HG02885 (cell line): ENCODE data around the gene LRIT2.
A peak's percentile ranks its signal among the peaks of the same experiment; 100 is the strongest.
"Not testable (repeated sequence)": the region's sequence is repeated elsewhere in the genome, so short reads cannot be mapped to it uniquely, and the experiment has no call there.

Source experiments
- ATAC-seq: cut with Tn5 transposase; IDR thresholded peaks from one replicate; pipeline ENCODE4 v1.9.1; 2021; ENCODE audit warnings: mild to moderate bottlenecking; ENCODE audit not compliant: unreplicated experiment, poor library complexity

Gene LRIT2

DNA sequence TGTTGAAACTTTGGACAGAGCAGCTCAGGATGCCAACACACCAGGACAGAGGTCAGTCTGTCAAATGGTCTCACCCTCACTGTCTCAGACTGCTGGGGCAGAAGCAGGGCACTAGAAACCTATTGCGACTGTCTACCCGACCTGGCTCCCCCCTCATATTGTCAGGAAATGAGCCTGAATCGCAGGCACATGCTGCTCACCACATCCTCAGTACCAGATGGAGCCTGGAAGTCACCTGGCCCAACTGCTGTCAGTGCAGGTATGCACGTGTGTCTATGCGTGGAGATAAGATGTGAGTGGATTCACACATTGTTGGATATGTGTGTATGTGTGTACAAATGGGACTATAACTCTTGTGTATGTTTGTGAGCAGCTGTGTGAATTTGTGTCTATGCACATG is 34.2 kb downstream of the LRIT2 start:
- ATAC-seq, result no peak

DNA sequence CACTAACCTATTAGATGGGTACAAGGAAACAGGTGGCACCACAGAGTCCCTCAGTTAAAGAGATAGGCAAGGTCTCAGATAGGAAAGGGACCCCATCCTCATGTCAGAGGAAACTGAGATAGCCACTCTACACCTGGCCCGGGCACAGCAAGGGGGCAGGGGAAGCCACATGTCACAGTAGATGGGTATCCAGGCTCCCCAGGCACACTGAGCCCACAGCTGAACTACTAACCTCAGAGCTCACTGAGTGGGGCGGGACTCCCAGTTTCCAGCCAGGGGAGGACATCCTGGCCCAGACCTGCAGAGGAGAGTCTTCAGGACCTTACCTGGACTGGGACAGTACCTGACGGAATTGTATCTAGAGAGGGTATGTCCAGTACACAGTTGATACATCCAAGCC is 34.7 kb downstream of the LRIT2 start:
- no peak for ATAC-seq

DNA sequence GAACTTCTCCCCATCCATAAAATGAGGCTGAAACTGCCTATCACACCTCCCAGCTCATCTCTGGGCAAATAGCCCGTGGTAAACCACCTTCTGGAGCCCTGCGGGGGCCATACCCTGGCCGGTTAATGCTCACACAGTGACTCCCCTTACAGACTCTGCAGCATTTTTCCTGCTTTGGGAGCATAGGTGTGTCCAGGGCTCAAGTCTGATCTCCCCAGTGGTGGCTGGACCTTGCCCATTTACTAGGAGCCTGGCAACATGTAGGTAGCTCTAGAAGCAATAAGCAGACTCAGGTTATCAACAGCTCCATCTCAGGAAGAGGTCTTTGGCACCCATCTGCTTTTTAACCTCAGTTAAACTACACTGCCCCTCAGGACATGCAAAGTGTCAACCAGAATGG is 36.5 kb downstream of the LRIT2 start:
- ATAC-seq, result no peak

DNA sequence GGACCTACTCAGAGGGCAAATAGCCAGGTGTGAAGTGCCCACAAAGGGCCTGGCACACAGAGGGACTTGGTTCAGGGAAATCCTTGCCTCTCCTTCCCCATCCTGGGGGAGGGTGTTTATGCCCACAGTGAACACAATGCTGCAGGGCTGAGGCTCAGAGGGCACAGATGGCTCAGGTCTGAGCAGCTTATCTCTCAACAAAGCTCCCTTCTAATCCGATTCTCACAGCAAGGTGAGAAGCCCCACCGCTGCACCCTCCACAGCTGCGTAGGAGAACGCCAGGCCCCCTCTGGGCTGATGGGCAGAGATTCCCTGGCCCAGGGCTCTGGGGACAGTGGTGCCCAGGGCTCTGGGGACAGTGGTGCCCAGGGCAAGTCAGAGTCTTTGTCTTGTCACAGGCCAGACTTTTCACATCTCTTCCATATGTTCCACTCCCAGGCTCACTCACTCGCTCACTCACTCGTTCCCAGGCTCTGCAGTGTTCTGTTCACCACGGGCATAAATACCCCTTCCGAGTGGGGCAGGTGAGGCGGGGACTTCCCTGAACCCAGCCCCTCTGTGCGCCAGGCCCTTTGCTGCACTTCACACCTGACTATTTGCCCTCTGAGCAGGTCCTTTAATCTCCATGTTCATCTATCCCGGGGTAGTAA is 39.7 kb downstream of the LRIT2 start:
- no peak for ATAC-seq

DNA sequence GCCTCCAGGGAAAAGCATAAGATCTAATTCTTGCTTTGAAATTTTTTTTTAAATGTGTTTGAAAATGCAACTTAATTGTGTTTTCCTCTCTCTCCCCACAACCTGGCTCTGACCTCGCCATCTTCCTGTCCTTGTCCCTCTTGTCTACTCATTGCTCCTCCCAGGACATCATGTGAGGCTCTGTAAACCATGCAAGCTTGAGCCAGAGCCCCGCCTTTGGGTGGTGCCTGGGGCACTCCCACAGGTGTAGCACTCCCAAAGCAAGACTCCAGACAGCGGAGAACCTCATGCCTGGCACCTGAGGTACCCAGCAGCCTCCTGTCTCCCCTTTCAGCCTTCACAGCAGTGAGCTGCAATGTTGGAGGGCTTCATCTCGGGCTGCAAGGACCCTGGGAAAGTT is 40.8 kb downstream of the LRIT2 start:
- ATAC-seq, result peak; percentile 43

DNA sequence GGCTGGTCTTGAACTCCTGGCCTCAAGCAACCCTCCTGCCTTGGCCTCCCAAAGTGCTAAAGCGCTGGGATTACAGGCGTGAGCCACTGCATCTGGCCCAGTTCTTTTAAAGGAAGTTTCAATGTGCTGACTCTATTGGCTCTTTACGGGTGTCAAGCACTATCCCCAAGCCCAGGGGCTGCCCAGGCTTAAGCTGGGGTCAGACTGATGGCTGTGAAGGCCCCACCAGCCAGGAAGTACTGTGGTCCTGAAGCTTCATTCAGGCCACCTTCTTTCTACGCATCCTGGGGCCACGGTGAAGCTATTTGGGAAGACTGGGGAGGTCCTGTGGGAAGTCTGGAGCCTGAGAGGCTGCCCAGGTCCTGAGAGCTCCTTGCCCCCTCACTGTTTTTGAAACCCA is 43.7 kb downstream of the LRIT2 start:
- ATAC-seq, result no peak

DNA sequence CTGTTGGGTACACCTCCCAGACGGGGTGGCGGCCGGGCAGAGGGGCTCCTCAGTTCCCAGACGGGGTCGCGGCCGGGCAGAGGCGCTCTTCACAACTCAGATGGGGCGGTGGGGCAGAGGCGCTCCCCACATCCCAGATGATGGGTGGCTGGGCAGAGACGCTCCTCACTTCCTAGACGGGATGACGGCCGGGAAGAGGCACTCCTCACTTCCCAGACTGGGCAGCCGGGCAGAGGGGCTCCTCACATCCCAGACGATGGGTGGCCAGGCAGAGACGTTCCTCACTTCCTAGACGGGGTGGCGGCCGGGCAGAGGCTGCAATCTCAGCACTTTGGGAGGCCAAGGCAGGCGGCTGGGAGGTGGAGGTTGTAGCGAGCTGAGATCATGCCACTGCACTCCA is 45.0 kb downstream of the LRIT2 start:
- ATAC-seq, result not testable (repeated sequence)

DNA sequence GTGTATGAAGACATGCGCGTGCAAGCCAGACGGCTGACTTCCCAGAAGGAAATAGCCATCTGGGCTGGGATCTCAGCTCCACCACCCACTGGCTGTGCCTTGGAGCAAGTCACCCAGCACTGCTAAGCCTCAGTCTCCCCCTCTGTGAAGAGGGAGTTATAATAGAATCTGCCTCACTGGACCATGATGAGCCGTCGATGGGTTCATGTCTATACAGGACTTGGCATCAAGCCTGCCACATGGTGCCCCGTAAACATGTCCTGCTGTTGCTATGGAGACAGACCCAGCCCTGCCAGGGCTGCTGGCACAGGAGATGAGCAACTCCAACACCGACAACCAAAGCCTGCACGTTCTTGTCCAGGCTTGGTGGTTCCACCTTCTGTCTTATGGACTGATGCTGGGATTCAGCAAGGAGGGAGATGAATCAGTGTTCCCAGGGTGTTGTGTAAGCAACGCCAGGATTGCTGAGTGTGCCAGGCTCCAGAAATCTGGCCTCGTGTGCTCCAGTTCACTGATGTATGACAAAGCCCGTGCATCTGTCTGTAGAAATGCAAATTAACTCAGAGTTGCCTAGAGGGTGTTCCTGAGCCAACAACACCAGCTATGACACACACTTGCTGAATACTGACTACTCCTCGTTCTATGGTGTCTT is 46.2 kb downstream of the LRIT2 start:
- ATAC-seq, result peak; percentile 94

DNA sequence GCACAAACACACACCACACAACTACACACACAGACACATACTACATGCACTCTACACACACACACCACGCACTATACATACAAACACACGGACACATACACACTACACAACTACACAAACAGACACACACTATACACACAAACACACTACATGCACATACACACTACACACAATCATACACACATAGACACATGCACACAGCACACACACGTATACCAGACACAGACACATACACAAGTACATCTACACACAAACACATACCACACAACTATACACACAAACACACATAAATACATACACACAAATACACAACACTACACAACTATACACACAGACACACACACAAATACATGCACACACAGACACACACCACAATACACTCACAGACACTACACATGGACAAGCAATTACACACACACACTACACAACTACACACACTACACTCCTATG is 47.2 kb downstream of the LRIT2 start:
- ATAC-seq, result no peak

DNA sequence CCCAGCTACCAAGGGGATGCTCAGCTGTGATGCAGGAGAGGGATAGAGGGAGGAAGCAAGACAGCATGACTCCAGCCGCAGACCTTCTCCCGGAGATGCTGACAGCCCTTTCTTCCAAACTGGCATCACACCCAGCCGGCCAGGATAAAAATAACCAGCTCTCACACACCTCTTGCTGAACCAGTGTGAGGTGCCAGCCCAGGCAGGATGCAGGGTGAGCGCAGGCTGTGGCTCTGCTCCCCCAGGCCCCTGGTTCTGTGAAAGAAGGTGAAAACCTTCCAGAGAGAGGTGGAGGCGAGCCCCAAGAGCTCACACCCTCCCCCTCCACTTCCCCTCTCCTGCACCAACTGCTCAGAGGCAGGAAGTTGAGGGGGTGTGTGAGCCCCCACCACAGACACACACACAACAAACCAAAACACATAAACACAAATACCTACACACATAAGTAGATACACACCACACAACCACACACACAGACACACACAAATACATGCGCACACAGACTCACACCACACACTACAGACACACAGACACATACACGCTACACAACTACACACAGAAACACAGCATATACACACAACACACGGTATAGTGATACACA is 47.7 kb downstream of the LRIT2 start:
- peak; percentile 54 for ATAC-seq

DNA sequence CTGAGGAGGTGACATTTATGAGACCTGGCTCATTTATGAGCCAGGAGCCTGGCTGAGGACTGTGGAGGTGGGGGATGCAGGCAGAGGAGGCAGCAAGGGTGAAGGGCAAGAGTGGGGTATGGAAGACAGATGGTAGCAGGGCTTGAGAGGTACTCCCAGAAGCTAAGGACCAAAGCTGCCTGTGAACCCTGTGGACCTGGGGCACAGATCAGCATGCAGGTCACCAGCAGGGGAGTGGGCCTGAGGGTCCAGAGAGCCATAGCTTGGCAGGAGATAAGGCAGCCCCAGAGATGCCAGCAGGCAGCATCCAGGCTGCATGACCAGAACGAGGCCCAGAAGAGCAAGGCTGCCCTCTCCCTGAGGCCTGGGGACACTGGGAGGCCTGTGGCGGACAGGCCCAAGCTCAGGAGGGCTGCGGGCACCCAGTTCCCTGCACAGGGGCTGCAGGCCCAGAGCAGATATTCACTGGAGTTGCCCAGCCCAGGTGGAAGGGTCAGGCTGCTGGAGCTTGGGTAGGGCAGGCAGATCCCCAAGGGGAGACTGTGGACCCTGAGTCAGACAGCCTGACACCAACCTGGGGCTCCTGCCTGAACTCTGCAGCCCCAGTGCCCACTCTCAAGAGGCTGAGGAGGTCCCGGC is 48.4 kb downstream of the LRIT2 start:
- no peak for ATAC-seq

DNA sequence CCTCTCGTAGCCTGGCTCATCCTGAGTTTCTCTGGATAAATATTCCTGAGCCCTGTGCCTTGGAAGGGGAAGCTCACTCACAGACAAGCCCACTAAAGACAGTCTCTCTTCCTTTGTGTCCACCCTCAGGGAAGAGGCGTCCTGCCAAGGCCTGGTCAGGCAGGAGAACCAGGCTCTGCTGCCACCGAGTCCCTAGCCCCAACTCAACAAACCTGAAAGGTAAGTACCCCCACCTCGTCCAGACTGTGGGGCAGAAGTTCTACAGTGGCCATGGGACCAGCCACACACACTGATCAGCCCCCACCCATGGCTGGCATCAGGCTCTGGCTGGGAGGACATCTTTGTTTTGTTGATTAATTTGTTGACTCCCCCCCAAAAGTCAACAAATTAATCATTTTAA is 49.0 kb downstream of the LRIT2 start:
- ATAC-seq, result no peak

DNA sequence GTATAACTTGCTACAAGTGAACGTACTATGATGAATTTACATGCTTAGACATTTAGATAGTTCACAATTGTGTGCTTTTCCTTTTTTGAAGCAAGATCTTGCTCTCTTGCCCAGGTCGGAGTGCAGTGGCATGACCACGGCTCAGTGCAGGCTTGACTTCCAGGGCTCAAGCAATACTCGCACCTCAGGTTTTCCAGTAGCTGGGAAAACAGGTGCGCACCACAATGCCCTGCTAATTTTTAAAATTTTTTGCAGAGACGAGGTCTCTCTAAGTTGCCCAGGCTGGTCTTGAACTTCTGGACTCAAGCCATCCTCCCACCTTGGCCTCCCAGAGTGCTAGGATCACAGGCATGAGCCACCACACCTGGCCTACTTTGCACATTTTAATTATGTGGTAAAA is 49.9 kb downstream of the LRIT2 start:
- no peak for ATAC-seq

DNA sequence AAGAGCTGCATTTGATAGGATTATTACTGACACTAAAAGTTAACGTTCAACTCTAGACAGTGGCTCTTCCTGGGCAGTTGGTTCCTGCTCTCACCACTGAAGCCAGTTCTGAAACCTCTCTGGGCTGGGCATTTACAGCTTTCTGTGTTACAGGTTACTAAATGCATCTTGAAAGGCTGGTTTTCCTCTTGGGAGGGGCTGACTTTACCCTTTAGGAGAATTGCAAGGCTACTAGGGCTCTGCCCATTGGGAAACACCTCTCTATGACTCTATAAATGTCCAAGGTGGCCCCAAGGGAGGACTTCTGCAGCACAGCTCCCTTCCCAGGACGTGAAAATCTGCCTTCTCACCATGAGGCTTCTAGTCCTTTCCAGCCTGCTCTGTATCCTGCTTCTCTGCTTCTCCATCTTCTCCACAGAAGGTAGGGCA is 51.8 kb downstream of the LRIT2 start, which contains the start of gene GPR15LG:
GPR15LG (plus strand) TSS at position 301 of the 429 bp plus-strand sequence; CDS start at position 352, 51 bp downstream.
- ATAC-seq, result no peak

DNA sequence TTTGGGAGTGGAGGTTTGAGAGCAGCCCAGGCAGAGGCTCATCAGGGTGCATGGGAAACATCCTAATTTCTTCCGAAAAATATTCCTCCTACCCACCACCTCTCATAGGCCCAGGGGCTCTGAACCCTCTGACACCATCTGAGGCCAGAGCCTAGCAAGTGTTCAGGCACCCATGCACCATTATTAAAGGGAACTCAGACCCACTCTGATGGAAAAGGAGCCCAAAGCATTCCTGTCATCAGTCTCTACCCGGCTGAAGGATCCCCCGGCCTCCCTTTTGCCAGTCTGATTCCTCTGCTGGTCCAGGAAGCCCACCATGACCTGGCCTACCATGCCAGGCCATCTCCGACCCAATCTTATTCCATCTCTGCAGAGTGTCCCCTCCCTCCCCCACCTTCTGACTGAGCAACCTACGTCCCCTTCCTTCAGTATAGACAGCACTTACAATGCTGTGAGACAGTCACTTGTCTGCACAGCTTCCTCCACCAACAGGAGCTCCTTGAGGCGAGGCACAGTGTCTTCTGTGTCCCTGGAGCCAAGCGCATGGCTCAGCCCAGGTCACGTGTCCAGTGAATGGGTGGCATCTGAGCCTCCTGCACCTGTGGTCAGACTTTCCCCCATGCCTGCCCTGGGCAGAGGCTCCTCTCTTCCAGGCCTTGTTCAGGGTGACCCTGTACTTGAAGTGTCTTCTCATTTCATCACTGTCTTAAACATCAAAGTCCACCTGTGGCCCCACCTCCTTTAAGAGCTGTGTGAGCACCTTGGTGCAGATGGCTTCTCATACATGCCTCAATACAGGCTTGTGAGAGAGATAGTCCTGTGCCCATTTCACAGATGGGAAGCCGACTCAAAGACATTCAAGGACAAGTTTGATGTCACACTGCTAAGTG is 52.6 kb downstream of the LRIT2 start:
- peak; percentile 58 for ATAC-seq

DNA sequence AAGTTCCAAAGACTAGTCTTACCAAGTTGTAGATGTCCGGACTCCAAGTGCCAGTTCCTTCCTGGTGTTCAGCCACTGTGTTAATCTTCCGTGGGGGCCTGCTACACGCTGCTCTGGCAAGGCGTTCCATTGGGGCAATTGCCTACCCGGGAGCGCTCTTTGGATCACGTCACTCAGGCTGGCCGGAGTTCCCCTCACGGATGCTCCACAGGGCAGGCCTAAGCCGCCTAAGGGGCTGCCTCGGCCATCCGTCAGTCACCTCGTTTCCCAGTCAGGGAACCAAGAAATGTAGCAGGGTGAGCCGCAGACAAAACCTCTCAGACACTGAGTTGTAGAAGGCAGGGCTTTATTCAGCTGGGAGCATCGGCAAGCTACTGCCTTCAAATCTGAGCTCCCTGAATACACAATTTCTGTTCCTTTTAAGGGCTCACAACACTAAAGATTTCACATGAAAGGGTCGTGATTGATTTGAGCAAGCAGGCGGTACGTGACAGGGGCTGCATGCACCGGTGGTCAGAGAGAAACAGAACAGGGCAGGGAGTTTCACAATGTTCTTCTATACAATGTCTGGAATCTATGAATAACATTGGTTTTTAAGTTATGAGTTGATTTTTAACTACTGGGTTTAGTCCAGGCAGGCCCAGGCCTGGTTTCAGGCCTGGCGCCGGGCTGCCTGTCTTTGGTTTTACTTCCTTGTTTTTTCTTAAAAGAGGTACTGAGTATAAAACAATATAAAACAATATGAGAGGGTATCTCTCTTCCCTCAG is 53.5 kb downstream of the LRIT2 start:
- ATAC-seq, result peak; percentile 48

DNA sequence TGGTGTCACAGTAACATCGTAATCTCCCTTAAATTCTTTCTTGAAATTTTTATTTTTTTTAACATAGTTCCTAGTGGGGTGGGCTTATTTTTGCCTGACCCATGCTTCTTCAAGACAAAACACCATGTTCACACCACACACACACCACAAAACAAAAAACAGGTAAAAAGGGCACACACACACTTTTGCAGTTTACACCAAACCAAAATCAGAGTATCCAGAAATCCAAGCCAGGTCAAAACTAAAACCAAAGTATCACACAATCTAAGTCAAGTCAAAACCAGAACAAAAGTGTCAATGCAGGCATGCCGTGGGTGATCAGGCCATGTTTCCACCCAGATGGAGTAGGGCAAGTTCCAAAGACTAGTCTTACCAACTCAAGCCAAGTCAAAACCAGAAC is 54.1 kb downstream of the LRIT2 start:
- ATAC-seq, result not testable (repeated sequence)
